ENCODE data around the gene LSP1. TPM values are rescaled to one million over a fixed set of nuclear protein-coding genes. Genes with fewer than 3 reads are reported as not detected.

The LSP1 gene
- total RNA-seq, 4 donors from 2014 or later = 73.7 to 105 (median 86.6) TPM

DNA sequence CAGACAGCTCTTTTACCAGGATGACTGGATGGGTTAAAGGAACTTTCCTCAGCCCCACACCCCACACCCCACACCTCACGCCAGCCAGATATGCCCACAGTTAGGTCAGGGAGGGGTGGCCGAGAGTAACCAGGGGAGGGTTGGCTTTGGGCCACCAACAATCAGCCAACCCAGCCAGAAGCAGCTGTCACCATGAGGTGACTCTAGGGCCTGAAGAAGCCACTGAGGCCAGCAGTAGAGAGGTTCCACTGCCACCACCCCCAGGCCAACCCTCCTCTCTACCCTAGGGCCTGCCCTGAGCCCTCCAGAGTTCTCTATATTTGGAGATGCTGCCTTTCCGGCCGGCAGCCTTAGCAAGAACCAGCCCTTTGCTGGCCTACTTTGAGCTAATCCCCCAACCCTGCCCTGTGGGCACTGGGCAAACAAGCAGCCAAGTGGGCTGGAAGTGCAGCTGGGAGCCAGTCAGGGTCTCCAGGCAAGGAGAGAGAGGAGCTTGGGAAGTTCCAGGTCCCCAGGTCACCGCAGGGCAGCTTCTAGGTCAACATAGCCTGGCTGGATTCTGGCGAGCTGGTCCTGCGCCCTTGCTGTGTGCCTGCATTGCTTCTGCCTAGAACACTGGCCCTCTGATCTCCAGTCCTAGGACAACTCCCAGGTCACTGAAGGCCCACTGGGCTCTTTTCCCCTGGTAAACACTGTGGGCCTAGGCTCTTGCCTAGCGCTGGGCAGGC is 30.1 kb upstream of the LSP1 start:
- intact Hi-C loops (cut with DNase I; ENCODE audit: low total_unique reads) = no loop called here
- H3K4me3 ChIP-seq (ENCODE audit: low read depth, poor library complexity, severe bottlenecking) = no peak overlapping the region
- no peak for DNase-seq (ENCODE audit: low spot score in 2 of 2)
- TF ChIP-seq, protein P1, sequence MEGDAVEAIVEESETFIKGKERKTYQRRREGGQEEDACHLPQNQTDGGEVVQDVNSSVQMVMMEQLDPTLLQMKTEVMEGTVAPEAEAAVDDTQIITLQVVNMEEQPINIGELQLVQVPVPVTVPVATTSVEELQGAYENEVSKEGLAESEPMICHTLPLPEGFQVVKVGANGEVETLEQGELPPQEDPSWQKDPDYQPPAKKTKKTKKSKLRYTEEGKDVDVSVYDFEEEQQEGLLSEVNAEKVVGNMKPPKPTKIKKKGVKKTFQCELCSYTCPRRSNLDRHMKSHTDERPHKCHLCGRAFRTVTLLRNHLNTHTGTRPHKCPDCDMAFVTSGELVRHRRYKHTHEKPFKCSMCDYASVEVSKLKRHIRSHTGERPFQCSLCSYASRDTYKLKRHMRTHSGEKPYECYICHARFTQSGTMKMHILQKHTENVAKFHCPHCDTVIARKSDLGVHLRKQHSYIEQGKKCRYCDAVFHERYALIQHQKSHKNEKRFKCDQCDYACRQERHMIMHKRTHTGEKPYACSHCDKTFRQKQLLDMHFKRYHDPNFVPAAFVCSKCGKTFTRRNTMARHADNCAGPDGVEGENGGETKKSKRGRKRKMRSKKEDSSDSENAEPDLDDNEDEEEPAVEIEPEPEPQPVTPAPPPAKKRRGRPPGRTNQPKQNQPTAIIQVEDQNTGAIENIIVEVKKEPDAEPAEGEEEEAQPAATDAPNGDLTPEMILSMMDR (IDR thresholded peaks at IDR 0.05) = no peak
- TF ChIP-seq POLR2A (IDR thresholded peaks at IDR 0.05) = no peak
- 63 to 75% methylated on average over 7 to 8 of the region's 8 CpGs for WGBS, 2 donors

DNA sequence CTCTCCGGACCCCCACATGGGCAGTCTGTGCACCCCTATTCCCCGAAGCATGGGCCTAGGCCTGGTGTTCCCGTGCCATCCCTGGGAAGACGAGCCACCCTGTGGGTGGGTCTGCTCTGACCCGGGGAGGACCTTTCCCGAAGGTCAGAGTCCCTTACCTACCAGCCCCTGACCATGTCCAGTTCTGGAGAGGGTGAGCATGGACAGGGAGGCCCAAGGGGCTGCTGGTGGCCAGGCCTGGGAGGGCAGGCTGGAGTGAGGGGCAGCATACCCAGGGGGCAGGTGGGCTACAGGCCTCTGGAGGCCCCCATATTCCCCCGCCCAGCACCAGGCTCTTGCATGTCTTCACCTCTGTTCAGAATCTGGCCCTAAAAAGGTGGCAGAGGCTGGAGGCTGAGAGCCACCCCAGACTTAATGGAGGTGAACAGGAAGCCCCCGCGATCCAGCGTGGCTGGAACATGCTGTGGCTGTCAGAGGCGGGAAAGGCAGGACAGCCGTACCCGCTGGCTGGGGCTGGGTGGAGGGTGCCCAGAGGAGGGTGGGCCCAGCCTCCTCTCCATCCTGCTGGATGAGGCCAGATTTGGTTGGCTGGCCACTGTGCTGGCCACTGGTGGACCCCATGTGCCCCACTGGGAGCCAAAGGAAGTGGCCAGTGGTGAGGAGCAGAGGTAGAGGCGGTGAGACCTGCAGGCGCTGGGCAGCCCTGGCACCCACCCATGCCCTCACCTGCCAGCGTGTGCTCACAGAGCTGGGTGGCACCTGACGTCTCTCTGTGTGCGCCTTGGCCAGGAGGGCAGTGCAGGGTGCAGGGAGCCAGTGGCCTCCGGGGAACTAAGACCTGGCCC is 29.3 kb upstream of the LSP1 start:
- H3K4me3 ChIP-seq (ENCODE audit: low read depth, poor library complexity, severe bottlenecking) = no peak overlapping the region
- TF ChIP-seq, protein P1 (IDR thresholded peaks at IDR 0.05) = no peak
- TF ChIP-seq POLR2A (IDR thresholded peaks at IDR 0.05) = no peak
- intact Hi-C loops (cut with DNase I; ENCODE audit: low total_unique reads) = no loop called here
- WGBS, 2 donors = 68 to 83% methylated on average over 13 to 19 of the region's 19 CpGs
- DNase-seq (ENCODE audit: low spot score in 2 of 2) = no peak

DNA sequence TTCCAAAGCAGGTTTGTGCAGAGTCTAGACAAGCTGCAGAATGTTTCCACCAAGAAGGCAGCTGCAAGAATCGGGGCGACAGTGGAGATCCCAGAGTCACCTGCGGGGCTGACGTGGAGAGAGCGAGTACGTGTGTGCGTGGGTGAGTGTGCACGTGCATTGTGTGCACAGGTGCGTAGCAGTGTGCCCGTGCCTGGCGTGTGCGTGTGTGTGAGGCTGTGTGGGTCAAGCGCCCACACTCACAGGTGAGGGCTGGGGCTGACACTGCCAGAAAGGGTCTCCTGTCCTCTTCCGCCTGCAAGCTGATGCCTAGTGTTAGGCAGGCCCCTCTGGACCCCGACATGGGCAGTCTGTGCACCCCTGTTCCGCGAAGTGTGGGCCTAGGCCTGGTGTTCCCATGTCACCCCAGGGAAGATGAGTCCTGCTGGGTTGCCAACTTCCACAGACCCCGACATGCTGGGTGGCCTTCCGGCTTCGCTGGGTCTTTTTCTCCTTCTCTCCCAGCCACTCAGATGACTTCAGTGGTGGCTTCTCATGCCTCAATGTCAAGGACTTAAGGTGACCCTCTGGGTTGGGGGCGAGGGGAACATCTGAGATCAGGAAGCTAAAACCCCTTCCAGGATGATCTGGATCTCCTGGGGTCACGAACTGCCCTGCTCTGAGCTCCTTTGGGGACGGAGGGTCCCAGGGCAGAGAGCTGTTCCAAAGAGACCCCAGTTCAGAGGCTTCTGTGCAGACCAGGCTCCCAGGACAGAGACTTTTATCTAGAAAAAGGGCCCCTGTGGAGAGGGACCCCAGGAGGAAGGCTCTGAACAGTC is 28.5 kb upstream of the LSP1 start:
- intact Hi-C loops (cut with DNase I; ENCODE audit: low total_unique reads) = no loop called here
- 75 to 80% methylated on average over 23 of the region's 23 CpGs for WGBS, 2 donors
- peak in 1 of 2 donors; percentile 70 for DNase-seq (ENCODE audit: low spot score in 2 of 2)
- TF ChIP-seq POLR2A (IDR thresholded peaks at IDR 0.05) = no peak
- TF ChIP-seq, protein P1 (IDR thresholded peaks at IDR 0.05) = no peak
- H3K4me3 ChIP-seq (ENCODE audit: low read depth, poor library complexity, severe bottlenecking) = no peak overlapping the region

DNA sequence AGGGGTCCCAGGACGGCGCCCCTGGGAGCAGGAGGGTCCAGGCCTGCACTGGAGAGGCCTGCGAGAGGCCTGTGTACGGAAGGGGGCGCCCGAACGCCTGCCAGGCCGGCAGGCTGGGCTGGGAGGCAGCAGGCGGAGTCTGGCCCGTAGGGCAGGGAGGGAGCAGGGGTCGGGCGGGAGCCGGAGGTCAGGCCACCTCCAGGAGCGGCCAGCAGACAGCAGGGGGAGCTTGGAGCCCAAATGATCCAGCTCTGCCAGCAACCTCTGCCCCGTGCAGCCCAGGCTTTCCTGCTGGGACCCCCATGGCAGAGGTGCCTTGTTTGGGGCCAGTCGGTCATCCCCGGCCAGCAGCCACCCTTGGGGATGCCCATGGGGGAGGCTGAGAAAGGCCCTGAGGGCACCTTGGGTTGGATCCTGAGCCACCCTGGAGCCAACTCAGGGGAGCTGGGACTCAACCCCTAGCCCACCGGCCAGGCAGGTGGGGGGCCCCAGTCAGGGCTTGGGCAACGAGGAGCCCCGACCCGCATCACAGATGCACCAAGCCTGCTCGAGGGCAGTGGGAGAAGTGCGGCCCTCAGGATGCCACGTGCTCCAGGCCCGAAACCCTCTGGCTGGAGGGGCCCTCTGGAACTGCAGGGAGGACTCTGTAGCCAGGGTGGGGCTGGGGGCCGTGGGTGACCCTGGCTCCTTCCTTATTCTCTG is 27.7 kb upstream of the LSP1 start:
- DNase-seq (ENCODE audit: low spot score in 2 of 2) = peak in 1 of 2 donors; percentile 88
- intact Hi-C loops (cut with DNase I; ENCODE audit: low total_unique reads) = no loop called here
- H3K4me3 ChIP-seq (ENCODE audit: low read depth, poor library complexity, severe bottlenecking) = no peak overlapping the region
- TF ChIP-seq POLR2A (IDR thresholded peaks at IDR 0.05) = no peak
- TF ChIP-seq, protein P1 (IDR thresholded peaks at IDR 0.05) = no peak
- WGBS, 2 donors = 44 to 52% methylated on average over 16 to 23 of the region's 26 CpGs

DNA sequence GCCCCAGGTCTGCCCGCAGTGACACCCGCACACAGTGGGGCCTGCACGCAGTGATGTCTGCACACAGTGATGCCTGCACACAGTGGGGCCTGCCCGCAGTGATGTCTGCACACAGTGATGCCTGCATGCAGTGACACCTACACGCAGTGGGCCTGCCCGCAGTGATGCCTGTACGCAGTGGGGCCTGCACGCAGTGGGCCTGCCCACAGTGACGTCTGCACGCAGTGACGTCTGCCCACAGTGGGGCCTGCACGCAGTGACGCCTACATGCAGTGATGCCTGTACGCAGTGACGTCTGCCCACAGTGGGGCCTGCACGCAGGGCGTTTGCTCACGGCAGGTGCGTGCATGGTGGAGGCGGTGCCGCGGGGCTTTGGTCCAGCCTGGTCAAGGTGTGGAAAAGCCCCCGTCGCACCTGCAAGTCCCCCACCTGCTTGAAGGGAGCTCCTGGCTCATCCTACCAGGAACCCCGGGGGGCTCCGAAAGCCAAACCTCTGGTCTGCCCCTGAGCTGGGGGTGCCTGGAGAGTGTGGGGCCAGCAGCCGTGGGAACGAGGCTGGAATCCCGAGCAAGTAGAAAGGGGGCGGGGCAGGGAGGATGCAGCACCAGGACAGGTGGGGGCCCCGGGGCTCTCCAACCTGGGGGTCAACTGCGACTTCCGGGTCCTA is 27.0 kb upstream of the LSP1 start:
- intact Hi-C loops (cut with DNase I; ENCODE audit: low total_unique reads) = no loop called here
- no peak overlapping the region for H3K4me3 ChIP-seq (ENCODE audit: low read depth, poor library complexity, severe bottlenecking)
- WGBS, 2 donors = 90 to 92% methylated on average over 25 of the region's 33 CpGs
- peak in 1 of 2 donors; percentile 79 for DNase-seq (ENCODE audit: low spot score in 2 of 2)
- TF ChIP-seq, protein P1 (IDR thresholded peaks at IDR 0.05) = no peak
- no peak for TF ChIP-seq POLR2A (IDR thresholded peaks at IDR 0.05)
